HCT116 (cell line): Measurements from ENCODE around the gene PPHLN1. TPM values are rescaled to one million over a fixed set of nuclear protein-coding genes. Genes with fewer than 3 reads are reported as not detected.

Experiments used
- ATAC-seq: fragments of 200-7000 bp; cut with Tn5 transposase; 2 replicates; pipeline ENCODE4 v1.9.1; 2020; ENCODE audit warnings: mild to moderate bottlenecking, moderate library complexity
- BruUV-seq: library from RNA; stranded (reverse); fragments of 400-500 nt; replicated peaks from 2 replicates; lab custom pipeline; 2021; lab: Mats Ljungman, UMichigan
- CTCF ChIA-PET: fragments of 300-600 bp; sonication (Branson Sonifier 250); formaldehyde crosslinking; loops from one replicate; lab custom pipeline; 2021; ENCODE audit warnings: antibody characterized with exemption; lab: Charles Lee
- POLR2A ChIA-PET: fragments of 300-600, 350-600 bp; sonication (Branson Sonifier 250); formaldehyde crosslinking; loops from one replicate; lab custom pipeline; 2021; ENCODE audit warnings: antibody characterized with exemption; lab: Charles Lee
- RAD21 ChIA-PET, 2 experiments: fragments of 300-600 bp; sonication (Branson Sonifier 250); formaldehyde crosslinking; loops; one replicate each; lab custom pipeline; 2023; ENCODE audit warnings: low total read pairs in 2 of 2; ENCODE audit not compliant: uncharacterized antibody in 2 of 2, unreplicated experiment in 2 of 2, low non-redundant PET in 1 of 2; lab: Charles Lee
- DNase-seq: peaks from one replicate; pipeline ENCODE4 v3.0.0-alpha.2; 2010; ENCODE audit warnings: low read depth, low spot score
- H2AFZ ChIP-seq: fragments of 200-600 bp; shearing (Covaris generic), sonication (generic); 2 replicates; pipeline ENCODE4 v1.6.1; 2017; ENCODE audit warnings: low read depth, mixed run types, mixed read lengths, antibody characterized with exemption, low read length; ENCODE audit not compliant: poor library complexity, severe bottlenecking
- H3K27ac ChIP-seq: 2 replicates; pipeline ENCODE4 v1.5.1; 2012; ENCODE audit warnings: low read depth, low read length
- H3K27me3 ChIP-seq: fragments of 200-600 bp; sonication (generic); 2 replicates; pipeline ENCODE4 v1.6.1; 2016; ENCODE audit warnings: mixed run types, low read length, mixed read lengths; ENCODE audit not compliant: insufficient read depth
- H3K36me3 ChIP-seq, 2 experiments: fragments of 200-500 bp in 1 of 2; fragments of 200-600 bp in 1 of 2; sonication (Bioruptor generic) in 1 of 2; sonication (generic) in 1 of 2; 2 replicates each; pipeline versions ENCODE4 v1.5.1 to v1.6.1; 2014 to 2016; ENCODE audit warnings: low read length in 2 of 2, inconsistent platforms in 1 of 2, mixed read lengths in 1 of 2, mixed run types in 1 of 2; ENCODE audit not compliant: insufficient read depth in 2 of 2, control insufficient read depth in 1 of 2
- H3K4me1 ChIP-seq, 2 experiments: fragments of 200-600 bp in 1 of 2; sonication (generic) in 1 of 2; 2 replicates each; pipeline versions ENCODE4 v1.5.1 to v1.6.1; 2012 to 2017; ENCODE audit warnings: low read length in 2 of 2, inconsistent platforms in 1 of 2, mild to moderate bottlenecking in 1 of 2, mixed read lengths in 1 of 2, mixed run types in 1 of 2, moderate library complexity in 1 of 2; ENCODE audit not compliant: insufficient read depth in 2 of 2, control insufficient read depth in 1 of 2
- H3K4me2 ChIP-seq: fragments of 200-600 bp; sonication (generic); 2 replicates; pipeline ENCODE4 v1.6.1; 2017; ENCODE audit warnings: mixed run types, low read length, mixed read lengths
- H3K4me3 ChIP-seq, 2 experiments: fragments of 200-600 bp in 1 of 2; sonication (generic) in 1 of 2; replicated peaks in 1 of 2; 2 replicates each; pipeline ENCODE4 v1.5.1; 2011 to 2016; ENCODE audit warnings: low read length in 2 of 2, control low read depth in 1 of 2, low read depth in 1 of 2, mild to moderate bottlenecking in 1 of 2, mixed read lengths in 1 of 2, mixed run types in 1 of 2
- H3K79me2 ChIP-seq: fragments of 200-600 bp; sonication (generic); 2 replicates; pipeline ENCODE4 v1.6.1; 2017; ENCODE audit warnings: mild to moderate bottlenecking, mixed run types, low read length, moderate library complexity, mixed read lengths; ENCODE audit not compliant: insufficient read depth
- H3K9ac ChIP-seq: fragments of 200-600 bp; sonication (generic); 2 replicates; pipeline ENCODE4 v1.6.1; 2016; ENCODE audit warnings: low read length, mixed read lengths
- H3K9me2 ChIP-seq: fragments of 200-600 bp; sonication (generic), shearing (Covaris generic); 2 replicates; pipeline ENCODE4 v1.6.1; 2017; ENCODE audit warnings: mixed run types, mild to moderate bottlenecking, moderate library complexity; ENCODE audit not compliant: insufficient read depth
- H3K9me3 ChIP-seq, 2 experiments: fragments of 200-500 bp in 1 of 2; fragments of 200-600 bp in 1 of 2; sonication (Bioruptor generic) in 1 of 2; sonication (generic) in 1 of 2; 2 replicates each; pipeline ENCODE4 v1.6.1; 2014 to 2017; ENCODE audit warnings: low read length in 2 of 2, mixed read lengths in 2 of 2, inconsistent platforms in 1 of 2, low read depth in 1 of 2, mild to moderate bottlenecking in 1 of 2, mixed run types in 1 of 2, moderate library complexity in 1 of 2; ENCODE audit not compliant: control insufficient read depth in 1 of 2, insufficient read depth in 1 of 2
- H4K20me1 ChIP-seq: fragments of 200-600 bp; sonication (generic), shearing (Covaris generic); 2 replicates; pipeline ENCODE4 v1.6.1; 2017; ENCODE audit warnings: mixed run types, mild to moderate bottlenecking, moderate library complexity; ENCODE audit not compliant: insufficient read depth
- CBX3 ChIP-seq: IDR thresholded peaks from 2 replicates; pipeline ENCODE4 v1.6.1; 2012; ENCODE audit warnings: low read depth
- CEBPB ChIP-seq: IDR thresholded peaks from 2 replicates; pipeline ENCODE4 v1.6.1; 2012; ENCODE audit warnings: low read depth
- EGR1 ChIP-seq: IDR thresholded peaks from 2 replicates; pipeline ENCODE4 v1.6.1; 2012; ENCODE audit warnings: low read depth
- EZH2 ChIP-seq: fragments of 200-600 bp; sonication (generic); IDR thresholded peaks from 2 replicates; pipeline ENCODE4 v1.6.1; 2017; ENCODE audit warnings: antibody characterized with exemption, mixed run types
- EZH2phosphoT487 ChIP-seq: fragments of 200-600 bp; IDR thresholded peaks from 2 replicates; pipeline ENCODE4 v1.6.1; 2018; ENCODE audit warnings: antibody characterized with exemption, borderline replicate concordance
- FOSL1 ChIP-seq: IDR thresholded peaks from 2 replicates; pipeline ENCODE4 v1.6.1; 2012; ENCODE audit warnings: low read depth
- JUND ChIP-seq: IDR thresholded peaks from 2 replicates; pipeline ENCODE4 v1.6.1; 2012
- MAX ChIP-seq: IDR thresholded peaks from 2 replicates; pipeline ENCODE4 v1.6.1; 2012
- POLR2A ChIP-seq: IDR thresholded peaks from 2 replicates; pipeline ENCODE4 v1.7.0; 2011; ENCODE audit warnings: borderline replicate concordance; ENCODE audit not compliant: insufficient read depth, insufficient read length; ENCODE audit errors: extremely low read depth
- POLR2AphosphoS5 ChIP-seq: IDR thresholded peaks from 2 replicates; pipeline ENCODE4 v1.6.1; 2011; ENCODE audit warnings: mild to moderate bottlenecking, low read depth, low read length, moderate library complexity
- RAD21 ChIP-seq: IDR thresholded peaks from 2 replicates; pipeline ENCODE4 v1.6.1; 2012; ENCODE audit warnings: low read depth, mild to moderate bottlenecking
- SIN3A ChIP-seq: IDR thresholded peaks from 2 replicates; pipeline ENCODE4 v1.6.1; 2012; ENCODE audit warnings: low read depth
- SP1 ChIP-seq: IDR thresholded peaks from 2 replicates; pipeline ENCODE4 v1.6.1; 2012; ENCODE audit warnings: low read depth
- TCF7L2 ChIP-seq: IDR thresholded peaks from 2 replicates; pipeline ENCODE4 v1.7.0; 2011; ENCODE audit warnings: borderline replicate concordance, inconsistent platforms; ENCODE audit not compliant: insufficient read depth, insufficient read length; ENCODE audit errors: extremely low read depth
- YY1 ChIP-seq: IDR thresholded peaks from 2 replicates; pipeline ENCODE4 v1.6.1; 2011; ENCODE audit warnings: low read length, low read depth, moderate library complexity, mild to moderate bottlenecking; ENCODE audit not compliant: insufficient replicate concordance; ENCODE audit errors: extremely low read depth
- ZBTB33 ChIP-seq: IDR thresholded peaks from 2 replicates; pipeline ENCODE4 v1.6.1; 2011; ENCODE audit warnings: mild to moderate bottlenecking, low read length, moderate library complexity; ENCODE audit not compliant: insufficient replicate concordance; ENCODE audit errors: extremely low read depth
- ZFX ChIP-seq: fragments of 450-650 bp; IDR thresholded peaks from 2 replicates; pipeline ENCODE4 v1.6.1; 2017
- ZNF274 ChIP-seq: fragments of 200-500 bp; sonication (Bioruptor generic); IDR thresholded peaks from 2 replicates; pipeline ENCODE4 v1.6.1; 2014; ENCODE audit warnings: mild to moderate bottlenecking, low read depth, low read length, inconsistent platforms
- intact Hi-C: fragments of 100-400 bp; cut with micrococcal nuclease; formaldehyde crosslinking; loops from 2 replicates; pipeline ENCODE4 v1.10.0; 2022
- total RNA-seq: library from RNA; stranded (reverse); gene quantifications from one replicate; pipeline ENCODE4 v1.2.1, GENCODE V29; 2021; ENCODE audit not compliant: unreplicated experiment
- TF ChIP-seq, protein P1 (sequence below), 3 experiments: fragments of 200-600 bp in 1 of 3; sonication (generic) in 1 of 3; IDR thresholded peaks in 2 of 3; conservative IDR thresholded peaks in 1 of 3; 2 replicates each; pipeline ENCODE4 v1.5.1; 2012 to 2017; ENCODE audit warnings: low read depth in 2 of 3, low read length in 2 of 3, antibody characterized with exemption in 1 of 3, borderline replicate concordance in 1 of 3, control low read depth in 1 of 3, mild to moderate bottlenecking in 1 of 3, mixed read lengths in 1 of 3, mixed run types in 1 of 3, moderate library complexity in 1 of 3; ENCODE audit not compliant: insufficient read depth in 1 of 3

Gene PPHLN1
- total RNA-seq, 1 experiment from 2014 or later = 57.4 TPM

- CTCF ChIA-PET = no interaction called here
- no peak for ATAC-seq
These were observed 43.7 kb upstream of the PPHLN1 start for GRCh38 chr12:42282294-42282693.

DNA sequence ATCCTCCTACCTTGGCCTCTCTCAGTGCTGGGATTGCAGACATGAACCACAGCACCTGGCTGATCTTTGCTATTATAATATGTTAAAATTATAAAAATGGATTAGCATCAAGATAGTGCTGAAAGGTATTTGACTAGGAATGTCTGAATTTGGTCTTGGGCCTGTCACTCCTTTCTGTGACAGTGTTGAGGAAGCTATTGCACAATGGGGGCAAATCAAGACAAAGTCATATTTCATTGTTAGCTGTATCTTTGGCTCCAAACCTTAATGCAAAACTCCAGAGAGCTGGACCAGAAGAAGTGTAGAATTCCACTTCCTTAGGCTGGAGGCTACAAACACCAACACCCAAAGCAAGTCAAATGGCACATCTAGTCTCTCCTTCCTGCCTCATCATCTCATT, 42.2 kb upstream of the PPHLN1 start:
- intact Hi-C loops = no loop called here
- POLR2A ChIA-PET = no interaction called here
- no peak overlapping the region for H3K4me3 ChIP-seq
- TF ChIP-seq POLR2A = no peak
- no peak for TF ChIP-seq YY1
- TF ChIP-seq JUND = no peak
- no peak for TF ChIP-seq SIN3A
- TF ChIP-seq EZH2phosphoT487 = no peak
- TF ChIP-seq, protein P1, sequence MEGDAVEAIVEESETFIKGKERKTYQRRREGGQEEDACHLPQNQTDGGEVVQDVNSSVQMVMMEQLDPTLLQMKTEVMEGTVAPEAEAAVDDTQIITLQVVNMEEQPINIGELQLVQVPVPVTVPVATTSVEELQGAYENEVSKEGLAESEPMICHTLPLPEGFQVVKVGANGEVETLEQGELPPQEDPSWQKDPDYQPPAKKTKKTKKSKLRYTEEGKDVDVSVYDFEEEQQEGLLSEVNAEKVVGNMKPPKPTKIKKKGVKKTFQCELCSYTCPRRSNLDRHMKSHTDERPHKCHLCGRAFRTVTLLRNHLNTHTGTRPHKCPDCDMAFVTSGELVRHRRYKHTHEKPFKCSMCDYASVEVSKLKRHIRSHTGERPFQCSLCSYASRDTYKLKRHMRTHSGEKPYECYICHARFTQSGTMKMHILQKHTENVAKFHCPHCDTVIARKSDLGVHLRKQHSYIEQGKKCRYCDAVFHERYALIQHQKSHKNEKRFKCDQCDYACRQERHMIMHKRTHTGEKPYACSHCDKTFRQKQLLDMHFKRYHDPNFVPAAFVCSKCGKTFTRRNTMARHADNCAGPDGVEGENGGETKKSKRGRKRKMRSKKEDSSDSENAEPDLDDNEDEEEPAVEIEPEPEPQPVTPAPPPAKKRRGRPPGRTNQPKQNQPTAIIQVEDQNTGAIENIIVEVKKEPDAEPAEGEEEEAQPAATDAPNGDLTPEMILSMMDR (IDR thresholded peaks at IDR 0.05 in 2 of 3, conservative IDR thresholded peaks at IDR 0.05 in 1 of 3; ENCODE audit: borderline replicate concordance in 1 of 3, insufficient read depth in 1 of 3, low read depth in 2 of 3, low read length in 2 of 3) = no peak
- TF ChIP-seq SP1 = no peak
- TF ChIP-seq ZBTB33 = no peak
- no peak for TF ChIP-seq EGR1
- no peak for TF ChIP-seq MAX
- no peak for TF ChIP-seq EZH2
- no peak for TF ChIP-seq TCF7L2
- no peak for TF ChIP-seq RAD21
- TF ChIP-seq FOSL1 = no peak
- no peak for TF ChIP-seq POLR2AphosphoS5
- TF ChIP-seq ZFX = no peak
- TF ChIP-seq, all 23 proteins: peak for 0
- no peak overlapping the region for H2AFZ ChIP-seq
- H3K4me2 ChIP-seq = no peak overlapping the region
- no peaks in the 10 kb centered on the region for H3K36me3 ChIP-seq
- no peaks in the 10 kb centered on the region for H3K9me2 ChIP-seq
- ChIA-PET CTCF (no interaction called here), RAD21 (no interaction called here)
- ATAC-seq (no peak), DNase-seq (no peak)
- H3K4me1 ChIP-seq = no peaks in the 10 kb centered on the region
- H3K9me3 ChIP-seq = no peaks in the 10 kb centered on the region
- H4K20me1 ChIP-seq = no peaks in the 10 kb centered on the region
- no TSS peak for BruUV-seq
- no peak overlapping the region for H3K27ac ChIP-seq
- H3K79me2 ChIP-seq = no peaks in the 10 kb centered on the region
- no peaks in the 10 kb centered on the region for H3K27me3 ChIP-seq
- H3K9ac ChIP-seq = no peak overlapping the region

More at GRCh38 chr12:42282294-42282693, 43.7 kb upstream of the PPHLN1 start:
- intact Hi-C loops = no loop called here
- no peak for DNase-seq
- H3K4me1 ChIP-seq = no peaks in the 10 kb centered on the region
- H4K20me1 ChIP-seq = no peaks in the 10 kb centered on the region
- RAD21 ChIA-PET = no interaction called here
- H3K4me2 ChIP-seq = no peak overlapping the region
- BruUV-seq = no TSS peak
- TF ChIP-seq EGR1 (no peak), ZNF274 (no peak), CEBPB (no peak), CBX3 (no peak), FOSL1 (no peak)
- no peak overlapping the region for H3K27ac ChIP-seq
- no peak overlapping the region for H2AFZ ChIP-seq
- H3K4me3 ChIP-seq = no peak overlapping the region
- H3K9me2 ChIP-seq = no peaks in the 10 kb centered on the region
- no peak overlapping the region for H3K9ac ChIP-seq
- H3K36me3 ChIP-seq = no peaks in the 10 kb centered on the region
- POLR2A ChIA-PET = interaction anchor here (0.5 kb wide), 1 partner anchor 16 kb away, joined by 4 read pairs; no protein-coding TSS in a partner anchor
- H3K27me3 ChIP-seq = no peaks in the 10 kb centered on the region
- H3K79me2 ChIP-seq = no peaks in the 10 kb centered on the region
- no peaks in the 10 kb centered on the region for H3K9me3 ChIP-seq
